ENCODE measurements around the gene PAOX. TPM values are rescaled to one million over a fixed set of nuclear protein-coding genes. Genes with fewer than 3 reads are reported as not detected.

PAOX gene
- total and polyA plus RNA-seq, 5 donors from 2014 or later: 6.7 to 14.3 (median 10.2) TPM

GRCh38 chr10:133351408-133352318 is 27.4 kb upstream of the PAOX start:
- peaks cover 4% of the 10 kb centered on the region for H3K27me3 Mint-ChIP-seq
- Histone ChIP-seq H3K4me1 (ENCODE audit: control insufficient read depth, insufficient read depth, low read length, poor library complexity, severe bottlenecking) (peaks cover 8% of the 10 kb centered on the region), H3K36me3 (ENCODE audit: control insufficient read depth, insufficient read depth, low read length) (no peaks in the 10 kb centered on the region), H3K27me3 (ENCODE audit: control insufficient read depth, insufficient read depth, low read length) (no peaks in the 10 kb centered on the region), H3K4me3 (ENCODE audit: low read depth, low read length) (no peak overlapping the region), H3K27ac (ENCODE audit: insufficient read depth, low read length, poor library complexity, severe bottlenecking) (no peak overlapping the region), H3K9me3 (ENCODE audit: control insufficient read depth in 2 of 2, low read length in 2 of 2) (no peaks in the 10 kb centered on the region)
- no peaks in the 10 kb centered on the region for H3K36me3 Mint-ChIP-seq
- no peak for DNase-seq
- H3K4me3 Mint-ChIP-seq: no peak overlapping the region
- H3K4me1 Mint-ChIP-seq: peaks cover 0 to 9% (median 2%) of the 10 kb centered on the region in 4 donors
- H3K9me3 Mint-ChIP-seq: peaks cover 0 to 2% (median 0%) of the 10 kb centered on the region in 7 donors
- no peak overlapping the region for H3K27ac Mint-ChIP-seq
- ATAC-seq (ENCODE audit: low read depth in 2 of 2): no peak

- H3K4me1 ChIP-seq (ENCODE audit: control insufficient read depth, insufficient read depth, low read length, poor library complexity, severe bottlenecking): peaks cover 18% of the 10 kb centered on the region
- peaks cover 4% of the 10 kb centered on the region for H3K27me3 Mint-ChIP-seq
- peaks cover 0 to 2% (median 0%) of the 10 kb centered on the region in 7 donors for H3K9me3 Mint-ChIP-seq
- no peak for ATAC-seq (ENCODE audit: low read depth in 2 of 2)
- H3K4me1 Mint-ChIP-seq: peaks cover 0 to 12% (median 2%) of the 10 kb centered on the region in 4 donors
- H3K4me3 ChIP-seq (ENCODE audit: low read depth, low read length): no peak overlapping the region
- H3K27ac Mint-ChIP-seq: no peak overlapping the region
- DNase-seq: no peak
- H3K4me3 Mint-ChIP-seq: no peak overlapping the region
- no peaks in the 10 kb centered on the region for H3K9me3 ChIP-seq (ENCODE audit: control insufficient read depth in 2 of 2, low read length in 2 of 2)
- H3K36me3 Mint-ChIP-seq: no peaks in the 10 kb centered on the region
- H3K27ac ChIP-seq (ENCODE audit: insufficient read depth, low read length, poor library complexity, severe bottlenecking): no peak overlapping the region
- no peaks in the 10 kb centered on the region for H3K27me3 ChIP-seq (ENCODE audit: control insufficient read depth, insufficient read depth, low read length)
- no peaks in the 10 kb centered on the region for H3K36me3 ChIP-seq (ENCODE audit: control insufficient read depth, insufficient read depth, low read length)
These were observed 25.7 kb upstream of the PAOX start for GRCh38 chr10:133353202-133353959.

GRCh38 chr10:133353988-133354605 is 25.0 kb upstream of the PAOX start:
- H3K4me3 Mint-ChIP-seq: peak overlapping the region in 1 of 4 donors; percentile 43
- peaks cover 0 to under 1% (median 0%) of the 10 kb centered on the region in 7 donors for H3K9me3 Mint-ChIP-seq
- no peaks in the 10 kb centered on the region for H3K36me3 Mint-ChIP-seq
- peak overlapping the region in 1 of 3 donors; percentile 25 for H3K27ac Mint-ChIP-seq
- Histone ChIP-seq H3K4me1 (ENCODE audit: control insufficient read depth, insufficient read depth, low read length, poor library complexity, severe bottlenecking) (peaks cover 18% of the 10 kb centered on the region), H3K27ac (ENCODE audit: insufficient read depth, low read length, poor library complexity, severe bottlenecking) (no peak overlapping the region), H3K27me3 (ENCODE audit: control insufficient read depth, insufficient read depth, low read length) (no peaks in the 10 kb centered on the region), H3K36me3 (ENCODE audit: control insufficient read depth, insufficient read depth, low read length) (no peaks in the 10 kb centered on the region), H3K9me3 (ENCODE audit: control insufficient read depth in 2 of 2, low read length in 2 of 2) (no peaks in the 10 kb centered on the region), H3K4me3 (ENCODE audit: low read depth, low read length) (no peak overlapping the region)
- peaks cover 4% of the 10 kb centered on the region for H3K27me3 Mint-ChIP-seq
- DNase-seq: no peak
- no peak for ATAC-seq (ENCODE audit: low read depth in 2 of 2)
- H3K4me1 Mint-ChIP-seq: peaks cover 0 to 11% (median 1%) of the 10 kb centered on the region in 4 donors

GRCh38 chr10:133354672-133355240 is 24.3 kb upstream of the PAOX start:
- peaks cover 4% of the 10 kb centered on the region for H3K27me3 Mint-ChIP-seq

GRCh38 chr10:133355266-133355665 is 23.8 kb upstream of the PAOX start:
- no peak overlapping the region for H3K4me3 Mint-ChIP-seq

More at GRCh38 chr10:133354672-133355240, 24.3 kb upstream of the PAOX start:
- Mint-ChIP-seq H3K4me3 (peak overlapping the region in 1 of 4 donors; percentile 43), H3K27ac (no peak overlapping the region), H3K9me3 (no peaks in the 10 kb centered on the region), H3K36me3 (no peaks in the 10 kb centered on the region), H3K4me1 (peaks cover 0 to 9% (median 0%) of the 10 kb centered on the region in 4 donors)
- Histone ChIP-seq H3K9me3 (ENCODE audit: control insufficient read depth in 2 of 2, low read length in 2 of 2) (no peaks in the 10 kb centered on the region), H3K27ac (ENCODE audit: insufficient read depth, low read length, poor library complexity, severe bottlenecking) (no peak overlapping the region), H3K27me3 (ENCODE audit: control insufficient read depth, insufficient read depth, low read length) (no peaks in the 10 kb centered on the region), H3K36me3 (ENCODE audit: control insufficient read depth, insufficient read depth, low read length) (no peaks in the 10 kb centered on the region), H3K4me1 (ENCODE audit: control insufficient read depth, insufficient read depth, low read length, poor library complexity, severe bottlenecking) (peaks cover 18% of the 10 kb centered on the region), H3K4me3 (ENCODE audit: low read depth, low read length) (no peak overlapping the region)
- no peak for ATAC-seq (ENCODE audit: low read depth in 2 of 2)
- DNase-seq: no peak

GRCh38 chr10:133355991-133356390 is 23.1 kb upstream of the PAOX start:
- Histone ChIP-seq H3K4me1 (ENCODE audit: control insufficient read depth, insufficient read depth, low read length, poor library complexity, severe bottlenecking) (peaks cover 18% of the 10 kb centered on the region), H3K36me3 (ENCODE audit: control insufficient read depth, insufficient read depth, low read length) (no peaks in the 10 kb centered on the region), H3K27me3 (ENCODE audit: control insufficient read depth, insufficient read depth, low read length) (no peaks in the 10 kb centered on the region), H3K27ac (ENCODE audit: insufficient read depth, low read length, poor library complexity, severe bottlenecking) (no peak overlapping the region), H3K9me3 (ENCODE audit: control insufficient read depth in 2 of 2, low read length in 2 of 2) (no peaks in the 10 kb centered on the region), H3K4me3 (ENCODE audit: low read depth, low read length) (no peak overlapping the region)
- Mint-ChIP-seq H3K9me3 (no peaks in the 10 kb centered on the region), H3K36me3 (no peaks in the 10 kb centered on the region), H3K4me1 (peaks cover 0 to 10% (median 3%) of the 10 kb centered on the region in 4 donors), H3K27me3 (peaks cover 4% of the 10 kb centered on the region), H3K4me3 (peak overlapping the region; percentile 70 to 79 (median 75)), H3K27ac (no peak overlapping the region)
- DNase-seq: no peak
- ATAC-seq (ENCODE audit: low read depth in 2 of 2): no peak

More at GRCh38 chr10:133355266-133355665, 23.8 kb upstream of the PAOX start:
- Mint-ChIP-seq H3K27ac (no peak overlapping the region), H3K9me3 (no peaks in the 10 kb centered on the region), H3K27me3 (peaks cover 4% of the 10 kb centered on the region), H3K4me1 (peaks cover 0 to 9% (median 2%) of the 10 kb centered on the region in 4 donors), H3K36me3 (no peaks in the 10 kb centered on the region)
- DNase-seq: no peak
- H3K27ac ChIP-seq (ENCODE audit: insufficient read depth, low read length, poor library complexity, severe bottlenecking): no peak overlapping the region
- no peak for ATAC-seq (ENCODE audit: low read depth in 2 of 2)
- H3K4me1 ChIP-seq (ENCODE audit: control insufficient read depth, insufficient read depth, low read length, poor library complexity, severe bottlenecking): peaks cover 18% of the 10 kb centered on the region
- H3K4me3 ChIP-seq (ENCODE audit: low read depth, low read length): no peak overlapping the region
- H3K9me3 ChIP-seq (ENCODE audit: control insufficient read depth in 2 of 2, low read length in 2 of 2): no peaks in the 10 kb centered on the region
- H3K27me3 ChIP-seq (ENCODE audit: control insufficient read depth, insufficient read depth, low read length): no peaks in the 10 kb centered on the region
- H3K36me3 ChIP-seq (ENCODE audit: control insufficient read depth, insufficient read depth, low read length): no peaks in the 10 kb centered on the region

All from CD4-positive, CD25-positive, alpha-beta regulatory T cell (primary cell).